Loucy (cell line): ENCODE results near the gene OPRL1.

Source experiments
- H2AFZ ChIP-seq: fragments of 200-600 bp; sonication (generic); 2 replicates; pipeline ENCODE4 v1.6.0; 2016; ENCODE audit warnings: antibody characterized with exemption, mild to moderate bottlenecking, low read length, moderate library complexity
- H3F3A ChIP-seq: fragments of 200-600 bp; 2 replicates; pipeline ENCODE4 v1.6.0; 2016; ENCODE audit warnings: antibody characterized with exemption, low read depth, mild to moderate bottlenecking
- H3K27me3 ChIP-seq: fragments of 200-600 bp; sonication (generic); 2 replicates; pipeline ENCODE4 v1.6.1; 2014; ENCODE audit warnings: low read length, mild to moderate bottlenecking; ENCODE audit not compliant: insufficient read depth, poor library complexity, severe bottlenecking
- H3K36me3 ChIP-seq: fragments of 200-600 bp; sonication (generic); 2 replicates; pipeline ENCODE4 v1.6.1; 2016; ENCODE audit warnings: low read length; ENCODE audit not compliant: insufficient read depth
- H3K4me1 ChIP-seq: fragments of 200-600 bp; sonication (generic); 2 replicates; pipeline ENCODE4 v1.5.1; 2014; ENCODE audit warnings: low read length, mild to moderate bottlenecking; ENCODE audit not compliant: insufficient read depth, poor library complexity, severe bottlenecking
- H3K4me2 ChIP-seq: fragments of 200-600 bp; sonication (generic); 2 replicates; pipeline ENCODE4 v1.6.0; 2014; ENCODE audit warnings: antibody characterized with exemption, low read length, low read depth, mild to moderate bottlenecking; ENCODE audit not compliant: poor library complexity, severe bottlenecking
- H3K4me3 ChIP-seq: fragments of 200-600 bp; sonication (generic); 2 replicates; pipeline ENCODE4 v1.5.1; 2014; ENCODE audit warnings: low read length, mild to moderate bottlenecking, mixed read lengths; ENCODE audit not compliant: poor library complexity, severe bottlenecking
- H3K79me2 ChIP-seq: fragments of 200-600 bp; sonication (generic); 2 replicates; pipeline ENCODE4 v1.6.1; 2014; ENCODE audit warnings: low read length; ENCODE audit not compliant: insufficient read depth
- H3K9ac ChIP-seq: fragments of 200-600 bp; sonication (generic); 2 replicates; pipeline ENCODE4 v1.6.0; 2014; ENCODE audit warnings: mild to moderate bottlenecking, low read depth, low read length, moderate library complexity; ENCODE audit not compliant: poor library complexity, severe bottlenecking
- H3K9me2 ChIP-seq: fragments of 200-600 bp; sonication (generic); replicated peaks from 2 replicates; pipeline ENCODE4 v1.6.1; 2016; ENCODE audit warnings: low read depth, low read length, mixed read lengths
- H3K9me3 ChIP-seq: fragments of 200-600 bp; sonication (generic); 2 replicates; pipeline ENCODE4 v1.6.1; 2014; ENCODE audit warnings: mild to moderate bottlenecking, antibody characterized with exemption, low read length, low read depth; ENCODE audit not compliant: insufficient read depth
- H4K20me1 ChIP-seq: fragments of 200-600 bp; sonication (generic); 2 replicates; pipeline ENCODE4 v1.6.0; 2014; ENCODE audit warnings: antibody characterized with exemption, low read length, mild to moderate bottlenecking; ENCODE audit not compliant: insufficient read depth, poor library complexity, severe bottlenecking
- CTCF ChIP-seq: fragments of 200-600 bp; sonication (generic); conservative IDR thresholded peaks from 2 replicates; pipeline ENCODE4 v1.5.1; 2014; ENCODE audit warnings: mild to moderate bottlenecking, antibody characterized with exemption, low read length
- EZH2phosphoT487 ChIP-seq: fragments of 200-600 bp; IDR thresholded peaks from 2 replicates; pipeline ENCODE4 v1.6.1; 2018; ENCODE audit warnings: antibody characterized with exemption, mild to moderate bottlenecking, moderate library complexity, borderline replicate concordance

The OPRL1 gene

GRCh38 chr20:64099086-64099786 is 19.4 kb downstream of the OPRL1 start:
- no peaks in the 10 kb centered on the region for H3K79me2 ChIP-seq
- no peak overlapping the region for H2AFZ ChIP-seq
- no peaks in the 10 kb centered on the region for H3K9me3 ChIP-seq
- no peak overlapping the region for H3K9ac ChIP-seq
- no peak overlapping the region for H3K4me2 ChIP-seq
- H3K4me1 ChIP-seq: peaks cover 23% of the 10 kb centered on the region
- H3K9me2 ChIP-seq: no peaks in the 10 kb centered on the region
- H3K36me3 ChIP-seq: no peaks in the 10 kb centered on the region
- no peak overlapping the region for H3K4me3 ChIP-seq
- no peaks in the 10 kb centered on the region for H3K27me3 ChIP-seq
- H3F3A ChIP-seq: no peaks in the 10 kb centered on the region
- no peaks in the 10 kb centered on the region for H4K20me1 ChIP-seq
- no peak for TF ChIP-seq EZH2phosphoT487
- TF ChIP-seq CTCF: no peak

- Histone ChIP-seq H3K36me3 (no peaks in the 10 kb centered on the region), H2AFZ (no peak overlapping the region), H4K20me1 (no peaks in the 10 kb centered on the region), H3K9me3 (no peaks in the 10 kb centered on the region), H3K79me2 (no peaks in the 10 kb centered on the region), H3K4me3 (no peak overlapping the region), H3F3A (no peaks in the 10 kb centered on the region), H3K4me2 (peak overlapping the region; percentile 15), H3K9me2 (no peaks in the 10 kb centered on the region), H3K4me1 (peaks cover 23% of the 10 kb centered on the region), H3K27me3 (no peaks in the 10 kb centered on the region), H3K9ac (no peak overlapping the region)
- TF ChIP-seq EZH2phosphoT487 (no peak), CTCF (no peak)
Measured at GRCh38 chr20:64099880-64100565, 20.1 kb downstream of the OPRL1 start.

- H3K79me2 ChIP-seq: no peaks in the 10 kb centered on the region
- no peaks in the 10 kb centered on the region for H3K9me2 ChIP-seq
- peaks cover 23% of the 10 kb centered on the region for H3K4me1 ChIP-seq
- H3K9me3 ChIP-seq: no peaks in the 10 kb centered on the region
- no peaks in the 10 kb centered on the region for H4K20me1 ChIP-seq
- no peaks in the 10 kb centered on the region for H3F3A ChIP-seq
- no peak overlapping the region for H3K9ac ChIP-seq
- no peaks in the 10 kb centered on the region for H3K36me3 ChIP-seq
- H3K4me2 ChIP-seq: no peak overlapping the region
- H2AFZ ChIP-seq: no peak overlapping the region
- TF ChIP-seq CTCF (no peak), EZH2phosphoT487 (no peak)
- no peaks in the 10 kb centered on the region for H3K27me3 ChIP-seq
- no peak overlapping the region for H3K4me3 ChIP-seq
Measured at GRCh38 chr20:64100566-64100888, 20.6 kb downstream of the OPRL1 start.
